Measurements from ENCODE around the gene ULK1. TPM values are rescaled to one million over a fixed set of nuclear protein-coding genes. Genes with fewer than 3 reads are reported as not detected.
A peak's percentile ranks its signal among the peaks of the same experiment; 100 is the strongest.
"Not testable (repeated sequence)": the region's sequence is repeated elsewhere in the genome, so short reads cannot be mapped to it uniquely, and the experiment has no call there.

The ULK1 gene
- total RNA-seq, 1 donor, result 14.1 TPM

DNA sequence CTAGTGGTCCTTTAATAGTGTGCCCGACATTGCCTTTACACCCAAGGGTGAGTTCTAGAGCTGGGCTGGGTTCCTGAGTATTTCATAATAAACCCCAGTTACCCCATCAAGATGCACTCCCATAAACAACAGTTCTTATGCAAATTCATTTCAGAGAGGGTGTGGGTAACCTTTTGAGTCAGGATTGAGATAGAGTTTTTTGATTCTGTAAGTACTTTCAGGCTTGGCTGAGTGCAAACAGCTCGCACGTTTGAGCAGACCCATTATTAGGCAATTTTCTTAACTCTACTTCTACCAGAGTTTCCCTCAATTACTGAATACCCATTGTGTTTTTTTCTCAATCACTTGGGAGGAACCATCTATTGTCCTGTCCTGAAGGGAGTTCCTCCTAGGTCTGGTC is 16.0 kb upstream of the ULK1 start:
- H3K4me1 ChIP-seq (ENCODE audit: insufficient read depth, low read length); H4K20me1 ChIP-seq (ENCODE audit: insufficient read depth, low read length); H3K4me2 ChIP-seq (ENCODE audit: insufficient read depth, low read length); H3K9me3 ChIP-seq (ENCODE audit: low read depth, low read length); H2AFZ ChIP-seq (ENCODE audit: low read length); DNase-seq (ENCODE audit: insufficient read length, low spot score, missing footprints); H3K79me2 ChIP-seq (ENCODE audit: insufficient read depth, low read length); H3K27me3 ChIP-seq (ENCODE audit: insufficient read depth, low read length); H3K4me3 ChIP-seq (ENCODE audit: insufficient read depth, low read length); H3K36me3 ChIP-seq (ENCODE audit: insufficient read depth, low read length); H3K27ac ChIP-seq (ENCODE audit: low read depth, low read length): not testable (repeated sequence)

DNA sequence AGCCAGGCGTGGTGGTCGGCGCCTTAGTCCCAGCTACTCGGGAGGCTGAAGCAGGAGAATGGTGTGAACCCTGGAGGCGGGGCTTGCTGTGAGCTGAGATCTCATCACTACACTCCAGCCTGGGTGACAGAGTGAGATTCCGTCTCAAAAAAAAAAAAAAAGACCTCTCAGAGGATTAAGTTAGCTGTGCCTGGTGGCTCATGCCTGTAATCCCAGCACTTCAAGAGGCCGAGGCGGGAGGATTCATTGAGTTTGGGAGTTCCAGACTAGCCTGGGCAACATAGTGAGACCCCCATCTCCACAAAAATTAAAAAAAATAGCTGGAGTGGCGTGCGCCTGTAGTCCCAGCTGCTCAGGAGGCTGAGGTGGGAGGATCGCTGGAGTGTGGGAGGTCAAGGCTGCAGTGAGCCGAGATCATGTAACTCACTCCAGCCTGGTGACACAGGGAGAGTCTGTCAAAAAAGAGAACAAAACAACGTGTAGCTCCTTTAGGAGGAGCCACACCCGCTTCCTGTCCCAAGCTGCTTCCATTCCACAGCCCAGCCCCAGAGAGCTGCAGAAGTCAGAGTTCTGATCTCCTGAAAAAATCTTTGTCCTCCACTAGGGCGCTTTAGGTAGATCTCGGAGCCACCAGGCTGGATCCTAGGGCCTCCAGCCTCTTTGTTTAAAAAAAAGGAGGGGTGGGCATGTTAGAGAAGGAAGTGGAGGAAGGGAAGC is 11.5 kb upstream of the ULK1 start:
- H3K36me3 ChIP-seq (ENCODE audit: insufficient read depth, low read length), result no peaks in the 10 kb centered on the region
- no peaks in the 10 kb centered on the region for H3K4me1 ChIP-seq (ENCODE audit: insufficient read depth, low read length)
- no peaks in the 10 kb centered on the region for H3K27me3 ChIP-seq (ENCODE audit: insufficient read depth, low read length)
- DNase-seq (ENCODE audit: insufficient read length, low spot score, missing footprints), result peak; percentile 54
- TF ChIP-seq, protein P1, sequence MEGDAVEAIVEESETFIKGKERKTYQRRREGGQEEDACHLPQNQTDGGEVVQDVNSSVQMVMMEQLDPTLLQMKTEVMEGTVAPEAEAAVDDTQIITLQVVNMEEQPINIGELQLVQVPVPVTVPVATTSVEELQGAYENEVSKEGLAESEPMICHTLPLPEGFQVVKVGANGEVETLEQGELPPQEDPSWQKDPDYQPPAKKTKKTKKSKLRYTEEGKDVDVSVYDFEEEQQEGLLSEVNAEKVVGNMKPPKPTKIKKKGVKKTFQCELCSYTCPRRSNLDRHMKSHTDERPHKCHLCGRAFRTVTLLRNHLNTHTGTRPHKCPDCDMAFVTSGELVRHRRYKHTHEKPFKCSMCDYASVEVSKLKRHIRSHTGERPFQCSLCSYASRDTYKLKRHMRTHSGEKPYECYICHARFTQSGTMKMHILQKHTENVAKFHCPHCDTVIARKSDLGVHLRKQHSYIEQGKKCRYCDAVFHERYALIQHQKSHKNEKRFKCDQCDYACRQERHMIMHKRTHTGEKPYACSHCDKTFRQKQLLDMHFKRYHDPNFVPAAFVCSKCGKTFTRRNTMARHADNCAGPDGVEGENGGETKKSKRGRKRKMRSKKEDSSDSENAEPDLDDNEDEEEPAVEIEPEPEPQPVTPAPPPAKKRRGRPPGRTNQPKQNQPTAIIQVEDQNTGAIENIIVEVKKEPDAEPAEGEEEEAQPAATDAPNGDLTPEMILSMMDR (IDR thresholded peaks at IDR 0.05; ENCODE audit: extremely low read depth, low read depth, low read length), result no peak
- H3K4me3 ChIP-seq (ENCODE audit: insufficient read depth, low read length), result no peak overlapping the region
- H3K27ac ChIP-seq (ENCODE audit: low read depth, low read length), result no peak overlapping the region
- no peaks in the 10 kb centered on the region for H4K20me1 ChIP-seq (ENCODE audit: insufficient read depth, low read length)
- H3K9me3 ChIP-seq (ENCODE audit: low read depth, low read length), result no peaks in the 10 kb centered on the region
- H2AFZ ChIP-seq (ENCODE audit: low read length), result peak overlapping the region; percentile 29
- no peaks in the 10 kb centered on the region for H3K79me2 ChIP-seq (ENCODE audit: insufficient read depth, low read length)
- no peak overlapping the region for H3K4me2 ChIP-seq (ENCODE audit: insufficient read depth, low read length)

DNA sequence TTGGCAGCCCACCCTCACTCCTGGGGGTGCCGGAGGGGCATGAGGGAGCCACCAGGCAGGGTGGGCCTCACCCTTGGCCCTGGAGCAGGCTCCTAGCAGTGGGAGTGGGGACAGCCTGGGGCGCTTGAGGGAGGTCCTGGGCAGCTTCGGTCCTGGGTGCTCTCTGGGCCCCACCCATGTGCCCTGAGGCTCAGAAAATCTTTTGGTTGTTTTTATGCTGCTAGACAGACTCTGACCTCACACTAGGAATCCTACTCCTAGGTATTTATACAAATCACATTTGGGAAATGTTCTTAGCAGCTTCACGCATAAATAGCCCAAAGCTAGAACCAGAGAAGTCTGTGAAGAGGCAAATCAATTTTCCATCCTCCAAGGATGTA is 10.9 kb upstream of the ULK1 start:
- H3K9me3 ChIP-seq (ENCODE audit: low read depth, low read length), result no peaks in the 10 kb centered on the region
- H3K27me3 ChIP-seq (ENCODE audit: insufficient read depth, low read length), result no peaks in the 10 kb centered on the region
- no peak overlapping the region for H2AFZ ChIP-seq (ENCODE audit: low read length)
- no peak overlapping the region for H3K27ac ChIP-seq (ENCODE audit: low read depth, low read length)
- H3K36me3 ChIP-seq (ENCODE audit: insufficient read depth, low read length), result no peaks in the 10 kb centered on the region
- no peaks in the 10 kb centered on the region for H3K4me1 ChIP-seq (ENCODE audit: insufficient read depth, low read length)
- H3K4me3 ChIP-seq (ENCODE audit: insufficient read depth, low read length), result no peak overlapping the region
- no peak overlapping the region for H3K4me2 ChIP-seq (ENCODE audit: insufficient read depth, low read length)
- TF ChIP-seq, protein P1 (IDR thresholded peaks at IDR 0.05; ENCODE audit: extremely low read depth, low read depth, low read length), result no peak
- no peaks in the 10 kb centered on the region for H3K79me2 ChIP-seq (ENCODE audit: insufficient read depth, low read length)
- DNase-seq (ENCODE audit: insufficient read length, low spot score, missing footprints), result no peak
- H4K20me1 ChIP-seq (ENCODE audit: insufficient read depth, low read length), result no peaks in the 10 kb centered on the region

DNA sequence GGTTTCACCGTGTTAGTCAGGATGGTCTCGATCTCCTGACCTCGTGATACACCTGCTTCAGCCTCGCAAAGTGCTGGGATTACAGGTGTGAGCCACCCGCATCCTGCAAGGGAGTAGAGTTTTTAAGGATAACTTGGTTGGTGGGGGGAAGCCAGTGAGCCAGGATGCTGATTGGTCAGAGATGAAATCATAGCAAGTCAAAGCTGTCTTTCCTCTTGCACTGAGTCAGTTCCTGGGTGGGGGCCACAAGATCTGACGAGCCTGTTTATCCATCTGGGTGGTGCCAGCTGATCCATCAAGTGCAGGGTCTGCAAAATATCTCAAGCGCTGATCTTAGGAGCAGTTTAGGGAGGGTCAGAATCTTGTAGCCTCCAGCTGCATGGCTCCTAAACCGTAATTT is 9.3 kb upstream of the ULK1 start:
- H3K4me3 ChIP-seq (ENCODE audit: insufficient read depth, low read length); H3K9me3 ChIP-seq (ENCODE audit: low read depth, low read length); H2AFZ ChIP-seq (ENCODE audit: low read length); H3K4me2 ChIP-seq (ENCODE audit: insufficient read depth, low read length); DNase-seq (ENCODE audit: insufficient read length, low spot score, missing footprints); H3K27ac ChIP-seq (ENCODE audit: low read depth, low read length); H3K27me3 ChIP-seq (ENCODE audit: insufficient read depth, low read length); H3K79me2 ChIP-seq (ENCODE audit: insufficient read depth, low read length); H3K36me3 ChIP-seq (ENCODE audit: insufficient read depth, low read length); H4K20me1 ChIP-seq (ENCODE audit: insufficient read depth, low read length); H3K4me1 ChIP-seq (ENCODE audit: insufficient read depth, low read length): not testable (repeated sequence)

DNA sequence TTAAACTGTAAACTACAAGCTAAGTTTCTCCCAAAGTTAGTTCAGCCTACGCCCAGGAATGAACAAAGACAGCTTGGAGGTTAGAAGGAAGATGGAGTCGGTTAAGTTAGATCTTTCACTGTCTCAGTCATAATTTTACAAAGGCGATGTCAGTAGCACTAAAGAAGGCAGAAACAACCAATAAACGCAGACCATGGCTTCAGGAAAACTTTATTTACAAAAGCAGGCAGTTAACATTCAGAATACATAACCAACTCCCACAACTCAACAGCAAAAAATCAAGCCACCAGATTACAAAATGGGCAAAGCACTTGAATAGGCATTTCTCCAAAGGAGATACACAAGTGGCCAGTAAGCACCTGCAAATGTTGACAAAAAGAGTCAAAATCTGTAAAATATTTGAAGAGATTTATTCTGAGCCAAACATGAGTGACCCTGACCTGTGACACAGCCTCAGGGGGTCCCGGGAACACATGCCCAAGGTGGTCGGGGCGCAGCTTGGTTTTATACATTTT is 8.8 kb upstream of the ULK1 start:
- H3K79me2 ChIP-seq (ENCODE audit: insufficient read depth, low read length), result no peaks in the 10 kb centered on the region
- no peaks in the 10 kb centered on the region for H3K4me1 ChIP-seq (ENCODE audit: insufficient read depth, low read length)
- H3K4me2 ChIP-seq (ENCODE audit: insufficient read depth, low read length), result no peak overlapping the region
- H3K36me3 ChIP-seq (ENCODE audit: insufficient read depth, low read length), result no peaks in the 10 kb centered on the region
- no peak for DNase-seq (ENCODE audit: insufficient read length, low spot score, missing footprints)
- H3K9me3 ChIP-seq (ENCODE audit: low read depth, low read length), result no peaks in the 10 kb centered on the region
- TF ChIP-seq, protein P1 (IDR thresholded peaks at IDR 0.05; ENCODE audit: extremely low read depth, low read depth, low read length), result no peak
- H2AFZ ChIP-seq (ENCODE audit: low read length), result no peak overlapping the region
- no peaks in the 10 kb centered on the region for H4K20me1 ChIP-seq (ENCODE audit: insufficient read depth, low read length)
- H3K27me3 ChIP-seq (ENCODE audit: insufficient read depth, low read length), result no peaks in the 10 kb centered on the region
- H3K4me3 ChIP-seq (ENCODE audit: insufficient read depth, low read length), result no peak overlapping the region
- no peak overlapping the region for H3K27ac ChIP-seq (ENCODE audit: low read depth, low read length)

DNA sequence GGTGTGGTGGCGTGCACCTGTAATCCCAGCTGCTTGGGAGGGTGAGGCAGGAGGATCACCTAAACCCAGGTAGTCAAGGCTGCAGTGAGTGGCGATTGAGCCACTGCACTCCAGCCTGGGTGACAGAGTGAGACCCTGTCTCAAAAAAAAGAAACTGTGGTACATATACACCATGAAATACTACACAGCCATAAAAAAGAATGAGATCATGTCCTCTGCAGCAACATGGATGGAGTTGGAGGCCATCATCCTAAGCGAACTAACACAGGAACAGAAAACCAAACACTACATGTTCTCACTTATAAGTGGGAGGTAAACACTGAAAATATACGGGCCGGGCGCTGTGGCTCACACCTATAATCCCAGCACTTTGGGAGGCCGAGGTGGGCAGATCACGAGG is 2.7 kb upstream of the ULK1 start:
- H3K27ac ChIP-seq (ENCODE audit: low read depth, low read length); H3K4me1 ChIP-seq (ENCODE audit: insufficient read depth, low read length); H3K4me2 ChIP-seq (ENCODE audit: insufficient read depth, low read length); H2AFZ ChIP-seq (ENCODE audit: low read length); H4K20me1 ChIP-seq (ENCODE audit: insufficient read depth, low read length); H3K79me2 ChIP-seq (ENCODE audit: insufficient read depth, low read length); H3K4me3 ChIP-seq (ENCODE audit: insufficient read depth, low read length); H3K9me3 ChIP-seq (ENCODE audit: low read depth, low read length); DNase-seq (ENCODE audit: insufficient read length, low spot score, missing footprints); H3K36me3 ChIP-seq (ENCODE audit: insufficient read depth, low read length); H3K27me3 ChIP-seq (ENCODE audit: insufficient read depth, low read length): not testable (repeated sequence)
